Measurements from ENCODE around the gene LHB.

Gene LHB

GRCh38 chr19:48970923-48971395 is 45.9 kb downstream of the LHB start:
- peak; percentile 65 for DNase-seq

GRCh38 chr19:48970139-48970766 is 46.6 kb downstream of the LHB start:
- no peak for DNase-seq

GRCh38 chr19:48969276-48970138 is 47.4 kb downstream of the LHB start:
- DNase-seq = peak; percentile 29

- no peak for DNase-seq
Observed at GRCh38 chr19:48968813-48969218, 48.1 kb downstream of the LHB start.

- DNase-seq = no peak
Observed at GRCh38 chr19:48968179-48968661, 48.7 kb downstream of the LHB start.

- peak; percentile 77 for DNase-seq
Observed at GRCh38 chr19:48967346-48968178, 49.3 kb downstream of the LHB start.

GRCh38 chr19:48966541-48967345 is 50.1 kb downstream of the LHB start:
- DNase-seq = peak; percentile 24
